HL-60 (cell line): ENCODE measurements around the gene SNAPC3.

Source experiments
- DNase-seq, 2 experiments: peaks; one replicate each; pipeline ENCODE4 v3.0.0-alpha.2; 2010 to 2020; ENCODE audit warnings: low read depth in 1 of 2, low spot score in 1 of 2
- H3K27ac ChIP-seq: fragments of 250-450 bp; sonication (Bioruptor Pico); replicated peaks from 2 replicates; pipeline ENCODE4 v1.5.1; 2020; ENCODE audit warnings: mild to moderate bottlenecking, moderate library complexity
- H3K27me3 ChIP-seq: fragments of 250-450 bp; sonication (Bioruptor Pico); 2 replicates; pipeline ENCODE4 v1.5.1; 2021; ENCODE audit warnings: mild to moderate bottlenecking, moderate library complexity; ENCODE audit not compliant: insufficient read depth, poor library complexity, severe bottlenecking
- H3K4me3 ChIP-seq: replicated peaks from 2 replicates; pipeline ENCODE4 v1.5.1; 2011; ENCODE audit warnings: mild to moderate bottlenecking, control low read depth, low read length; ENCODE audit not compliant: insufficient read depth
- GABPA ChIP-seq: IDR thresholded peaks from 2 replicates; pipeline ENCODE4 v1.6.1; 2012; ENCODE audit warnings: low read depth
- POLR2AphosphoS5 ChIP-seq: IDR thresholded peaks from 2 replicates; pipeline ENCODE4 v1.6.1; 2012; ENCODE audit warnings: low read depth
- SPI1 ChIP-seq: IDR thresholded peaks from 2 replicates; pipeline ENCODE4 v1.6.1; 2012; ENCODE audit warnings: low read depth, mild to moderate bottlenecking, borderline replicate concordance
- TF ChIP-seq, protein P1 (sequence below): IDR thresholded peaks from one replicate; pipeline ENCODE4 v1.5.1; 2011; ENCODE audit warnings: low read length, control low read depth, inconsistent platforms; ENCODE audit not compliant: insufficient read depth
- TF ChIP-seq, protein P2 (sequence below): IDR thresholded peaks from 2 replicates; pipeline ENCODE4 v1.6.1; 2012; ENCODE audit warnings: low read depth; ENCODE audit not compliant: insufficient replicate concordance

Gene SNAPC3

DNA sequence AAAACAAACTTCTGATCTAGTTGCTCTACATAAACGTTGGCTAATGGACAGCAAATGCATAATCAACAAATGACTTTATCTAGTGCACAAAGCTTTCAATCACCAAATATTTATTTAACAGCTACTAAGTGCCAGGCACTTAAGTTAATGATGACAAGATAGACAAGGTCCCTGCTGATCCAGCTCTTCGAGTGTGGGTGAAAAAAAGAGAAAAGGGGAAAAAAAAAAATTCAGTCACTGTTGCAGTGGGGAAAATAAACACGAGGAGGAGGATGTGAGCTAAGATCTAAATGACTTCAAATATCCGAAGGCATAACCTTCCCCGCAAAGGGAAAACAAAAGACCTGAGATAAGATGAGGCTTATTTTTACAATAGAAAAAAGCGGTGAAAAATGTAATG, 78.5 kb downstream of the SNAPC3 start:
- no peak for DNase-seq
- no peak overlapping the region for H3K27ac ChIP-seq
- H3K4me3 ChIP-seq = no peak overlapping the region
- TF ChIP-seq, protein P1, sequence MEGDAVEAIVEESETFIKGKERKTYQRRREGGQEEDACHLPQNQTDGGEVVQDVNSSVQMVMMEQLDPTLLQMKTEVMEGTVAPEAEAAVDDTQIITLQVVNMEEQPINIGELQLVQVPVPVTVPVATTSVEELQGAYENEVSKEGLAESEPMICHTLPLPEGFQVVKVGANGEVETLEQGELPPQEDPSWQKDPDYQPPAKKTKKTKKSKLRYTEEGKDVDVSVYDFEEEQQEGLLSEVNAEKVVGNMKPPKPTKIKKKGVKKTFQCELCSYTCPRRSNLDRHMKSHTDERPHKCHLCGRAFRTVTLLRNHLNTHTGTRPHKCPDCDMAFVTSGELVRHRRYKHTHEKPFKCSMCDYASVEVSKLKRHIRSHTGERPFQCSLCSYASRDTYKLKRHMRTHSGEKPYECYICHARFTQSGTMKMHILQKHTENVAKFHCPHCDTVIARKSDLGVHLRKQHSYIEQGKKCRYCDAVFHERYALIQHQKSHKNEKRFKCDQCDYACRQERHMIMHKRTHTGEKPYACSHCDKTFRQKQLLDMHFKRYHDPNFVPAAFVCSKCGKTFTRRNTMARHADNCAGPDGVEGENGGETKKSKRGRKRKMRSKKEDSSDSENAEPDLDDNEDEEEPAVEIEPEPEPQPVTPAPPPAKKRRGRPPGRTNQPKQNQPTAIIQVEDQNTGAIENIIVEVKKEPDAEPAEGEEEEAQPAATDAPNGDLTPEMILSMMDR = no peak
- TF ChIP-seq, protein P2, sequence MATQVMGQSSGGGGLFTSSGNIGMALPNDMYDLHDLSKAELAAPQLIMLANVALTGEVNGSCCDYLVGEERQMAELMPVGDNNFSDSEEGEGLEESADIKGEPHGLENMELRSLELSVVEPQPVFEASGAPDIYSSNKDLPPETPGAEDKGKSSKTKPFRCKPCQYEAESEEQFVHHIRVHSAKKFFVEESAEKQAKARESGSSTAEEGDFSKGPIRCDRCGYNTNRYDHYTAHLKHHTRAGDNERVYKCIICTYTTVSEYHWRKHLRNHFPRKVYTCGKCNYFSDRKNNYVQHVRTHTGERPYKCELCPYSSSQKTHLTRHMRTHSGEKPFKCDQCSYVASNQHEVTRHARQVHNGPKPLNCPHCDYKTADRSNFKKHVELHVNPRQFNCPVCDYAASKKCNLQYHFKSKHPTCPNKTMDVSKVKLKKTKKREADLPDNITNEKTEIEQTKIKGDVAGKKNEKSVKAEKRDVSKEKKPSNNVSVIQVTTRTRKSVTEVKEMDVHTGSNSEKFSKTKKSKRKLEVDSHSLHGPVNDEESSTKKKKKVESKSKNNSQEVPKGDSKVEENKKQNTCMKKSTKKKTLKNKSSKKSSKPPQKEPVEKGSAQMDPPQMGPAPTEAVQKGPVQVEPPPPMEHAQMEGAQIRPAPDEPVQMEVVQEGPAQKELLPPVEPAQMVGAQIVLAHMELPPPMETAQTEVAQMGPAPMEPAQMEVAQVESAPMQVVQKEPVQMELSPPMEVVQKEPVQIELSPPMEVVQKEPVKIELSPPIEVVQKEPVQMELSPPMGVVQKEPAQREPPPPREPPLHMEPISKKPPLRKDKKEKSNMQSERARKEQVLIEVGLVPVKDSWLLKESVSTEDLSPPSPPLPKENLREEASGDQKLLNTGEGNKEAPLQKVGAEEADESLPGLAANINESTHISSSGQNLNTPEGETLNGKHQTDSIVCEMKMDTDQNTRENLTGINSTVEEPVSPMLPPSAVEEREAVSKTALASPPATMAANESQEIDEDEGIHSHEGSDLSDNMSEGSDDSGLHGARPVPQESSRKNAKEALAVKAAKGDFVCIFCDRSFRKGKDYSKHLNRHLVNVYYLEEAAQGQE = no peak
- no peak for TF ChIP-seq POLR2AphosphoS5
- H3K27me3 ChIP-seq = no peaks in the 10 kb centered on the region

DNA sequence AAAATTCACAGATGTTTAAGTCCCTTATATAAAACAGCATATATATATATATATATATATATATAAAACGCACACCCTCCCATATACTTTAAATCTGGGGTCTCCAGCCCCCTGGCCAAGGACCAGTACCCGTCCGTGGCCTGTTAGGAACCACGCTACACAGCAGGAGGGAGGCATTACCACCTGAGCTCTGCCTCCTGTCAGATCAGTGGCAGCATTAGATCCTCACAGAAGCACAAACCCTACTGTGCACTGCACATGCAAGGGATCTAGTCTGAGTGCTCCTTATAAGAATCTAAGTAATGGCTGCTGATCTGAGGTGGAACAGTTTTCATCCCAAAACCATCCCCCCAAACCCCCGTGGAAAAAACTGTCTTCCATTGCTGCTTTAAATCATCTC, 79.1 kb downstream of the SNAPC3 start:
- TF ChIP-seq, protein P2 = no peak
- no peak for TF ChIP-seq POLR2AphosphoS5

DNA sequence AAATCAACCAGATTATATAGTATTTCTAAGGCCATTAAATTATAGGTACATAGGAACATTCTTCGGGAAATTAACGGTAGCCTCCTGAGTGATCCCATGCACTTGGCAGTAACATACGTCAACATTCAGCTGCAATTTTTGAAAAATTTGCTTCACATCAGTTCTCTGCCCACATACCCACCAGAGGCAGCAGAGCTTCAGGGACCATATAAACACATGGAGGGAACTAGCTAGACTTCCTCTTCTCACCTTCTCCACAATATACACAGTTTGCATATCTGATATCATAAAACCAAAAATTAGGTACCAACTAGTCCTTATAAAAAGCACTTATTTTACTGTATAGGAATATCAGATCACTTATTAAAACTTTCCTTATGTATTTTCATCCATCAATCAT, 83.2 kb downstream of the SNAPC3 start:
- no peak for TF ChIP-seq POLR2AphosphoS5
- TF ChIP-seq, protein P2 = no peak
- peak; percentile 66; the same call in 1 of the 2 replicates for TF ChIP-seq SPI1
- Histone ChIP-seq H3K27me3 (no peaks in the 10 kb centered on the region), H3K27ac (no peak overlapping the region), H3K4me3 (no peak overlapping the region)
- DNase-seq = peak in 1 of 2 experiments; percentile 6

More for the DNA sequence above, 79.1 kb downstream of the SNAPC3 start:
- no peak overlapping the region for H3K4me3 ChIP-seq
- no peak for DNase-seq
- H3K27me3 ChIP-seq = no peaks in the 10 kb centered on the region
- H3K27ac ChIP-seq = no peak overlapping the region

DNA sequence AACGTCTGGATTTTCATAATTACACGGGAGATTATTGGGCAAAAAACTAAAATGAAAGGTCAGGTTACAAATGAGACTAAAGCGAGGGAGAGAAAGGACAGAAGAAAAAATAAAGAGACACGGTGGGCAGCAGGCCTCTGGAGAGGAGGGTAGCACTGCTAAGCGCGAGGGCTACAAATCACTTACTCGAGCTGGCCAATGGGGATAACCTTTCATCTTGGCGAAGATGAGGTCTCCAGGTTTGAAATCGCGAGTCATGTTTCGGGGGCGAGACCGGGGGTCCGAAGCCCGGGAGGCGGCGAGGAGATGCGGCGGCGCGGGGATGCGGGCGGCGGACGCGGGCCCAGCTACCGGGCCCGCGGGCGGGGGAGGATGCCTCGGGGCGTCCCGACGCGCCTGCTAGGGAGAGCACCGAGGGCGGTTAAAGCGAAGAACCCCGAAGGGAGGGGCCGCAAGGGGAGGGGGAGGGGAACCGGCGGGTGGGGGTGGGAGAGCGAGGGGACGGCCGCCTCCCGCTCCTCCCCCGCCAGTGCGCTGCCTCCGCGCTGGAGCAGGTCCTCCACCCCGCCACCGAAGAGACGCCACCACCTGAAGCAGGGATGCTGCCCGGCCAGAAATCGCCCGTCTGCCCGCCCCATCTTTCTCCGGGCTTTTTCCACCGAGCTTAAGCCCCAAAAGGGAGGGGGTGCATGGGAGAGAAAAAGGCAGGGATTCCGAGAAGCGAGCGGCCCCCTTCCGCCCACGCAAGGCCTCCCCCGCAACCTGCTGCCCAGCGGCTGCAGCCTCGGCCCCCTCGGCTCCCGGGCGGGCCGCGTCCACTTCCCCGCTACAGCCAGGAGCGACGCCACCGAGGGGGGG, 87.5 kb downstream of the SNAPC3 start:
- Histone ChIP-seq H3K4me3 (peak overlapping the region; percentile 77), H3K27ac (peak overlapping the region; percentile 97), H3K27me3 (no peaks in the 10 kb centered on the region)
- DNase-seq = peak in 1 of 2 experiments; percentile 2
- TF ChIP-seq SPI1 = no peak
- TF ChIP-seq, protein P1 = no peak
- TF ChIP-seq, protein P2 = no peak
- TF ChIP-seq GABPA = no peak
- TF ChIP-seq POLR2AphosphoS5 = no peak
